ENCODE measurements around the gene CEP128.
A peak's percentile ranks its signal among the peaks of the same experiment; 100 is the strongest.

Gene CEP128

GRCh38 chr14:80965037-80965436 lies 23.5 kb upstream of the CEP128 start:
- Histone ChIP-seq H2AFZ (ENCODE audit: insufficient read depth, low read length, poor library complexity) (no peak overlapping the region), H3K4me1 (ENCODE audit: control insufficient read depth in 1 of 2, insufficient read depth in 2 of 2, low read length in 2 of 2) (no peaks in the 10 kb centered on the region), H4K12ac (ENCODE audit: low read depth, low read length) (no peak overlapping the region), H3K18ac (ENCODE audit: low read length) (no peak overlapping the region), H3K27me3 (ENCODE audit: insufficient read depth, low read length) (no peaks in the 10 kb centered on the region), H2BK120ac (ENCODE audit: insufficient read depth, low read length, poor library complexity) (no peak overlapping the region), H3K4ac (ENCODE audit: low read depth, low read length) (no peak overlapping the region), H3K27ac (ENCODE audit: low read depth, low read length) (no peak overlapping the region), H3K9ac (ENCODE audit: low read length) (no peak overlapping the region), H4K8ac (ENCODE audit: low read depth, low read length) (no peak overlapping the region), H2BK12ac (ENCODE audit: low read length) (no peak overlapping the region), H3K23ac (ENCODE audit: low read length) (no peak overlapping the region), H4K91ac (ENCODE audit: low read depth, low read length) (no peak overlapping the region), H3K79me1 (ENCODE audit: low read length) (no peaks in the 10 kb centered on the region), H3K14ac (ENCODE audit: low read length) (no peak overlapping the region), H3K9me3 (ENCODE audit: insufficient read depth, low read depth, low read length) (no peaks in the 10 kb centered on the region), H3K4me2 (ENCODE audit: low read length) (no peak overlapping the region), H2AK5ac (ENCODE audit: low read length) (no peak overlapping the region), H2BK5ac (ENCODE audit: low read depth, low read length, poor library complexity) (no peak overlapping the region), H3K79me2 (ENCODE audit: control insufficient read depth, insufficient read depth, low read length, poor library complexity) (no peaks in the 10 kb centered on the region), H3K4me3 (ENCODE audit: low read depth, low read length) (no peak overlapping the region), H3K36me3 (ENCODE audit: control insufficient read depth in 1 of 2, insufficient read depth in 2 of 2, low read length in 2 of 2) (no peaks in the 10 kb centered on the region)
- no CpG with 5 or more reads among the region's 5 CpGs for WGBS (ENCODE audit: extremely low coverage, insufficient coverage, insufficient read length)
- peak in 1 of 2 donors; percentile 30 for DNase-seq

GRCh38 chr14:80959496-80959895 lies 18.0 kb upstream of the CEP128 start:
- H3K4me1 ChIP-seq (ENCODE audit: control insufficient read depth in 1 of 2, insufficient read depth in 2 of 2, low read length in 2 of 2), result peaks cover 0 to 5% of the 10 kb centered on the region in 2 experiments
- H3K79me2 ChIP-seq (ENCODE audit: control insufficient read depth, insufficient read depth, low read length, poor library complexity), result peaks cover 2% of the 10 kb centered on the region
- H2BK12ac ChIP-seq (ENCODE audit: low read length), result no peak overlapping the region
- no peak for DNase-seq
- no peak overlapping the region for H4K8ac ChIP-seq (ENCODE audit: low read depth, low read length)
- no peaks in the 10 kb centered on the region for H3K27me3 ChIP-seq (ENCODE audit: insufficient read depth, low read length)
- WGBS (ENCODE audit: extremely low coverage, insufficient coverage, insufficient read length), result no CpG with 5 or more reads among the region's 4 CpGs
- no peaks in the 10 kb centered on the region for H3K36me3 ChIP-seq (ENCODE audit: control insufficient read depth in 1 of 2, insufficient read depth in 2 of 2, low read length in 2 of 2)
- no peak overlapping the region for H3K4me2 ChIP-seq (ENCODE audit: low read length)
- H2BK120ac ChIP-seq (ENCODE audit: insufficient read depth, low read length, poor library complexity), result no peak overlapping the region
- H4K12ac ChIP-seq (ENCODE audit: low read depth, low read length), result no peak overlapping the region
- H3K18ac ChIP-seq (ENCODE audit: low read length), result no peak overlapping the region
- no peak overlapping the region for H2AK5ac ChIP-seq (ENCODE audit: low read length)
- no peak overlapping the region for H3K27ac ChIP-seq (ENCODE audit: low read depth, low read length)
- no peaks in the 10 kb centered on the region for H3K9me3 ChIP-seq (ENCODE audit: insufficient read depth, low read depth, low read length)
- H3K4ac ChIP-seq (ENCODE audit: low read depth, low read length), result no peak overlapping the region
- no peak overlapping the region for H3K14ac ChIP-seq (ENCODE audit: low read length)
- peaks cover 2% of the 10 kb centered on the region for H3K79me1 ChIP-seq (ENCODE audit: low read length)
- H3K4me3 ChIP-seq (ENCODE audit: low read depth, low read length), result no peak overlapping the region
- no peak overlapping the region for H3K9ac ChIP-seq (ENCODE audit: low read length)
- no peak overlapping the region for H3K23ac ChIP-seq (ENCODE audit: low read length)
- H4K91ac ChIP-seq (ENCODE audit: low read depth, low read length), result no peak overlapping the region
- H2BK5ac ChIP-seq (ENCODE audit: low read depth, low read length, poor library complexity), result no peak overlapping the region
- no peak overlapping the region for H2AFZ ChIP-seq (ENCODE audit: insufficient read depth, low read length, poor library complexity)

GRCh38 chr14:80958939-80959338 lies 17.4 kb upstream of the CEP128 start:
- H3K79me2 ChIP-seq (ENCODE audit: control insufficient read depth, insufficient read depth, low read length, poor library complexity), result peaks cover 2% of the 10 kb centered on the region
- no peak overlapping the region for H4K91ac ChIP-seq (ENCODE audit: low read depth, low read length)
- DNase-seq, result no peak
- peaks cover 2% of the 10 kb centered on the region for H3K79me1 ChIP-seq (ENCODE audit: low read length)
- no peak overlapping the region for H3K14ac ChIP-seq (ENCODE audit: low read length)
- no peak overlapping the region for H2AK5ac ChIP-seq (ENCODE audit: low read length)
- WGBS (ENCODE audit: extremely low coverage, insufficient coverage, insufficient read length), result no CpG with 5 or more reads among the region's 3 CpGs
- H3K36me3 ChIP-seq (ENCODE audit: control insufficient read depth in 1 of 2, insufficient read depth in 2 of 2, low read length in 2 of 2), result no peaks in the 10 kb centered on the region
- no peak overlapping the region for H2BK120ac ChIP-seq (ENCODE audit: insufficient read depth, low read length, poor library complexity)
- H3K9ac ChIP-seq (ENCODE audit: low read length), result no peak overlapping the region
- H3K23ac ChIP-seq (ENCODE audit: low read length), result no peak overlapping the region
- H3K27me3 ChIP-seq (ENCODE audit: insufficient read depth, low read length), result no peaks in the 10 kb centered on the region
- no peak overlapping the region for H4K12ac ChIP-seq (ENCODE audit: low read depth, low read length)
- H2BK12ac ChIP-seq (ENCODE audit: low read length), result no peak overlapping the region
- no peak overlapping the region for H3K4me2 ChIP-seq (ENCODE audit: low read length)
- H3K27ac ChIP-seq (ENCODE audit: low read depth, low read length), result no peak overlapping the region
- H3K4me1 ChIP-seq (ENCODE audit: control insufficient read depth in 1 of 2, insufficient read depth in 2 of 2, low read length in 2 of 2), result peaks cover 0 to 5% of the 10 kb centered on the region in 2 experiments
- H2AFZ ChIP-seq (ENCODE audit: insufficient read depth, low read length, poor library complexity), result no peak overlapping the region
- H2BK5ac ChIP-seq (ENCODE audit: low read depth, low read length, poor library complexity), result no peak overlapping the region
- H3K18ac ChIP-seq (ENCODE audit: low read length), result no peak overlapping the region
- H3K4me3 ChIP-seq (ENCODE audit: low read depth, low read length), result no peak overlapping the region
- H3K4ac ChIP-seq (ENCODE audit: low read depth, low read length), result no peak overlapping the region
- H4K8ac ChIP-seq (ENCODE audit: low read depth, low read length), result no peak overlapping the region
- no peaks in the 10 kb centered on the region for H3K9me3 ChIP-seq (ENCODE audit: insufficient read depth, low read depth, low read length)

- WGBS (ENCODE audit: extremely low coverage, insufficient coverage, insufficient read length), result no CpG with 5 or more reads among the region's 2 CpGs
- Histone ChIP-seq H4K91ac (ENCODE audit: low read depth, low read length) (no peak overlapping the region), H3K36me3 (ENCODE audit: control insufficient read depth in 1 of 2, insufficient read depth in 2 of 2, low read length in 2 of 2) (no peaks in the 10 kb centered on the region), H3K4me2 (ENCODE audit: low read length) (no peak overlapping the region), H4K12ac (ENCODE audit: low read depth, low read length) (no peak overlapping the region), H3K4me3 (ENCODE audit: low read depth, low read length) (no peak overlapping the region), H2BK120ac (ENCODE audit: insufficient read depth, low read length, poor library complexity) (no peak overlapping the region), H3K79me1 (ENCODE audit: low read length) (peaks cover 2% of the 10 kb centered on the region), H3K18ac (ENCODE audit: low read length) (no peak overlapping the region), H4K8ac (ENCODE audit: low read depth, low read length) (no peak overlapping the region), H3K9ac (ENCODE audit: low read length) (no peak overlapping the region), H3K23ac (ENCODE audit: low read length) (no peak overlapping the region), H2AK5ac (ENCODE audit: low read length) (no peak overlapping the region), H2BK5ac (ENCODE audit: low read depth, low read length, poor library complexity) (no peak overlapping the region), H3K27ac (ENCODE audit: low read depth, low read length) (no peak overlapping the region), H2AFZ (ENCODE audit: insufficient read depth, low read length, poor library complexity) (no peak overlapping the region), H3K27me3 (ENCODE audit: insufficient read depth, low read length) (no peaks in the 10 kb centered on the region), H3K4me1 (ENCODE audit: control insufficient read depth in 1 of 2, insufficient read depth in 2 of 2, low read length in 2 of 2) (peaks cover 0 to 5% of the 10 kb centered on the region in 2 experiments), H3K4ac (ENCODE audit: low read depth, low read length) (no peak overlapping the region), H3K9me3 (ENCODE audit: insufficient read depth, low read depth, low read length) (no peaks in the 10 kb centered on the region), H3K14ac (ENCODE audit: low read length) (no peak overlapping the region), H2BK12ac (ENCODE audit: low read length) (no peak overlapping the region), H3K79me2 (ENCODE audit: control insufficient read depth, insufficient read depth, low read length, poor library complexity) (peaks cover 2% of the 10 kb centered on the region)
- no peak for DNase-seq
Observed at GRCh38 chr14:80958226-80958625, 16.7 kb upstream of the CEP128 start.
